Activated T-cell treated with anti-CD3 and anti-CD28 coated beads for 1 hour (primary cell): ENCODE data around the gene ANAPC10.
"Not testable (repeated sequence)": the region's sequence is repeated elsewhere in the genome, so short reads cannot be mapped to it uniquely, and the experiment has no call there.

Experiments used
- DNase-seq: peaks from one replicate; pipeline ENCODE4 v3.0.0-alpha.2; 2020; ENCODE audit warnings: low read depth

ANAPC10 gene

DNA sequence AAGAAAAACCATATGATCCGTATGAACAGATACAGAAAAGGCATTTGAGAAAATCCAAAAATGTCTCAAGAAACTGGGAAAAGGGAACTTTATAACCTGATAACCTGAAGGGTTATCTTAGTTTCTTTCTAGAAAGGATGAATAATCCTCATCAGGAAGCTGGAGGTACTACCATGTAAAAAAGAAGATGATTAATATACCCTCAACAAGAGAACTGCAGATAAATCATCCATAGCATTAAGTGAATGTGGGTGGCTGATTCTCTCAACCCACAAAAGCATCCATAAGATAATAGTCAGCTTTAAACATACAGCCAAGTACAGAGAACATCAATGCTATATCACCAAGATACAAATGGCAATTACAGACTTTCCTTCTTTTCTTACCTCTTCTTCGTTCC is 26.4 kb downstream of the ANAPC10 start:
- no peak for DNase-seq

- DNase-seq: no peak
These were observed 28.6 kb downstream of the ANAPC10 start for GRCh38 chr4:145069361-145069760.

GRCh38 chr4:145066063-145066501 is 31.9 kb downstream of the ANAPC10 start:
- DNase-seq: no peak

DNA sequence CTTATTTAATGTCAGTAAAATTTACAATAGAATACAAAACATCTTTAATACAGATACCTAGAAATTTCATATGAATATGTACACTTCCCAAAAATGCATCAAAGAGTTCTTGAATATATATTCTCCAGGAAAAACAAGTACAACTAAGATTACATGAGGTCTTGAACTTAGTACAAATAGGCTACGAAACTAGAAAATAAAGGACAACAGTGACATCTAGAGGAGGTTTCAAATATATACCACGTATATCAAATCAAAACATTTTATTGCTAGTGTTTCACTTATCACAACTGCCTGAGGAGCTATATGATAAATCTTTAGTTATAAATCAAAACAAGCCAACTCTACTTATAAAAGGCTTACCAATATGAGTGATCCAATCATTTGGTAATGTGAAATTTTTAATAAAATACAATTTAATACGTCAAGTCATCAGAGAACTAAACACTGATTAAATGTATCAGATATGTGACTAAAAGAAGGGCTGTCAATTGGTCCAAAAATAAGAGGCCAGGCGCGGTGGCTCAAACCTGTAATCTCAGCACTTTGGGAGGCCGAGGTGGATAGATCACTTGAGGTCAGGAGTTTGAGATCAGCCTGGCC is 36.6 kb downstream of the ANAPC10 start:
- no peak for DNase-seq

GRCh38 chr4:145058256-145058655 is 39.7 kb downstream of the ANAPC10 start:
- no peak for DNase-seq

GRCh38 chr4:145056325-145057130 is 41.5 kb downstream of the ANAPC10 start:
- no peak for DNase-seq

GRCh38 chr4:145055533-145056257 is 42.3 kb downstream of the ANAPC10 start:
- no peak for DNase-seq

GRCh38 chr4:145049241-145049640 is 48.8 kb downstream of the ANAPC10 start:
- DNase-seq: no peak

DNA sequence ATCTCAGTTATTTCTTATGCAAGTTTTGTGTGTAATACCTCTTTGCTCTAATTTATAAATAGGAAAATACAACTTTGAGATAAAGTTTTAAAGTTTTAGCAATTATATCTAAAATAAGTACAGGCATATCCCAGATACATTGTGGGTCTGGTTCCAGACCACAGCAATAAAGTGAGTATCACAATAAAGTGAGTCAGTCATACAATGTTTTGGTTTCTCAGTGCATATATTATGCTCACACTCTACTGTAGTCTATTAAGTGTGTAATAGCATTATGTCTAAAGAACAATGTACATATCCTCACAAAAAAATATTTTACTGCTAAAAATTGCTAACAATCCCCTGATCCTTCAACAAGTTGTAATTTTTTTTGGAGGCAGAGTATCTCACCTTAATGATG is 49.2 kb downstream of the ANAPC10 start:
- DNase-seq: no peak

- no peak for DNase-seq
These were observed 50.8 kb downstream of the ANAPC10 start for GRCh38 chr4:145047151-145047550.

DNA sequence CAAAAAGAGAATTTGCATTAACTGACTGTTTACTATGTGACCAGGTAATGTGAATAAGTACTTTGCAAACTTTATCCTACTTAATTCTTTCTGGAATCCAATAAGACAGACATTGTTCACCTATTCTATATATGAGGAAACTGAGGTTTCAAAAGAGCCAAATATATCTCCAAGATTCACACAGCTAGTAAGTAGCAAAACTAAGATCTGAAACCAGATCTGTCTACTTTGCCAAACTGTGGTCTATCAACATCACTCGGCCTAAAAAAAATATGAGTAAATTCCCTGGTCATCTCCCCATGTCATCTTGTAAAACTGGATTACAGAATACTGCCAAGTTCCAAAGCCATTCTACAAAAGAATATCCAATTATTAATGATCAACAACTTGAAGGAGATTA is 52.8 kb downstream of the ANAPC10 start:
- DNase-seq: no peak

DNA sequence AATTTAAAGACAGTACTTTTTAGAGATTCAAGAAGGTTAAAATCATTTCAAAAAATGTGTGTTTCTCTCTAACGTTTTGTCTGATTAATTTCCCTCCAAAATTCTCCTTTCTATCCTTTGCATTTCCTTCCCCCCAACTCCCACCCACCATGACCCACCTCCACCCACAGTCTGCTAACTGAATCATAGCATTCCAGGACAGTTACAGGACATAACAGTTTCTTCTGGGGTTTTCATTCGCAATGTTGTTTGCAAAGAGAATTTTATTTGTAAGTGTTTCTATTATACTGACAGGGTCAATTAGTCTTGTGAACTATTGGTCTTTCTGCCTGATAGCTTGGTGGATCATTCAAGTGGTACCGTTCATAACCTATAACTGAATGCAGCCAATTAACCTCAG is 53.7 kb downstream of the ANAPC10 start:
- DNase-seq: no peak

DNA sequence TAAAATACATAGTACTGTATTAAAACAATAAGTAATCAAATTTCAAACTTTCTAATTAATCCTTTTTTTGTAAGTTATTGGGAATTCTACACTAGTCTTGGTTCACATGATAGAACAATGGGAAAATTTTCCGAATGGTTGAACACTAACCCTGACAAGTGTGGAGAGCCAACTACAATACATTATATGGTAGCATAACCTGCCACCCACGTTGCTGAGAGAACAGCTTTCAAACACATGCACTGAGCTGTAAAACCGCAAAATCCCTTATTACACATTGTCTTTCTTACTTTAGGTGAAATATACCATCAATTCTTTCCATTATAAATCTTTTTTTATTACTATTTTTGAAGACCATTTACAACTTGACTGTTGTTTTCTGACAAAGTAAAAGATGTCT is 54.7 kb downstream of the ANAPC10 start:
- no peak for DNase-seq

GRCh38 chr4:145042601-145043285 is 55.3 kb downstream of the ANAPC10 start:
- no peak for DNase-seq

GRCh38 chr4:145041378-145041777 is 56.6 kb downstream of the ANAPC10 start:
- DNase-seq: no peak

DNA sequence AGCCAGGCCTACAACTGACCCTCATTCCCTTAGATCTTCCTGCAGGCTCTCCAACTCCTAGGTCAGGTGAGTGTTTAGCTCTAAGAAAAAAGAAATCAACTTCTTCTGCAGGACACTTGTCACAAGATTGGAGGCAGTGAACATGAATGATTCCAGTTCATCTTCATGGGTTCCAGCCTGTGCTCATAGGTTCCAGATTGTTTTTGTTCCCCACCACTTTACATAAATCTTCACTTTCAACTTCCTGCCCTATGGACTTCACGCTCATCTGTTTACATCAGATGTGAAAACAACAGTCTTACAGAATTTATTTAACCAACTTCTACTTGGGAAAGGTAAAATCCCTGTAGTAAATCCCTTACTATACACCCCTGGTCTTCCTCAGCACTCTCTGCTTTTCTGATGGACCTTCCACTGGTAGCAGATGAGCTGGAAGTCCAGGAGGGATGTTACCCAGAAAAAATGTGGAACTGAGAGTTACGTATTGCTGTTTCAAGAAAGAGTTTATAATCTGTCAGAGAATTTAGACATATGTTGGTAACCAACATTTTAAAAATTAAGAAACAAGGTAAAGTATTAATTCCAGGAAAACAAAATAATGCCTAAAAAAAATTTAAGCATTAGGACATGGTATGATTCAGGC is 62.4 kb downstream of the ANAPC10 start:
- no peak for DNase-seq

DNA sequence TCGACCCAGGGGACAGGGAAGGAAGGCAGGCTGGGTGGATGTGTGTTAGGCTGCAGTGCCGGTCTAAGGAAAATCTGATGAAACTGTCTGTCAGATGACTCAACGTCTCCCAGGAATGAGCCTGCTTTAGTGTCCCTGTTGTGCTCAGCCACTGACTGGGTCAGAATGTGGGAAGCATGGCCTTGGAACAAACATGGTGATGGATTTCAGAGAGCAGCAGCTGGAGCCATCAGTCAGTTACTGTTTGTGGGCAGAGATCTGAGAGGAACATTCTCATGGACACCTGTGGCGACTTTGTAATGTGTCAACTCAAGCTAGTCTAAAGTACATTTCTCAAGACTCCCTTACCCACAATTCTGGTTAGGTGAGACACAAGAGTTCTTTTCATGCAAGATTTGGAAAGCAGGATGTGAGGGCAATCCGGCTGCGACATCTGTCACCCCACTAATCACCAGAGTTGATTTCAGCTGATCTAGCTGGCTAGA is 63.2 kb downstream of the ANAPC10 start:
- no peak for DNase-seq

DNA sequence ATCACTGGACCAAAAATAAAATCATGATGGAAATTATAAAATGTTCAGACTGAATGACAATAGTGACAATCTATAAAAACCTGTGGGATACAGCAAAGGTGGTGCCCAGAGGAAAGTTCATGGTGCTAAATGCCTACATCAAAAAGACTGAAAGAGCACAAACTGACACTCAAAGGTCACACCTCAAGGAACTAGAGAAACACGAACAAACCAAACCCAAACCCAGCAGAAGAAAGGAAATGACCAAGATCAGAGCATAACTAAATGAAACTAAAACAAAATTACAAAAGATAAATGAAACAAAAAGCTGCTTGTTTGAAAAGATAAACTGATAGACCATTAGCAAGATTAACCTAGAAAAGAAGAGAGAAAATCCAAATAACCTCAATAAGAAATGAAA is 78.7 kb downstream of the ANAPC10 start:
- DNase-seq: no peak

DNA sequence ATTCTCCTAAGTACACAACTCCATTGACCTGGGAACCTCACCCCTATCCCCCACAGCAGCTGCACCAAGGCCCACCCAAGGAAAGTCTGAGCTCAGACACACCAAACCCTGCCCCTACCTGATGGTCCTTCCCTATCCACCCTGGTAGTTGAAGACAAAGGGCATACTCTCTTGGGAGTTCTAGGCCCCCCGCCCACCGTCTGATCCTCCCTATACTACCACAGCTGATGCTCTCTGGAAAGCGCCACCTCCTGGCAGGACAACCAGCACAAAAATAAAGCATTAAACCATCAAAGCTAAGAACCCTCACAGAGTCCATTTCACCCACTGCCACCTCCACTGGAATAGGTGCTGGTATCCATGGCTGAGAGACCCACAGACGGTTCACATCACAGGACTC is 83.6 kb downstream of the ANAPC10 start:
- DNase-seq: no peak

- DNase-seq: no peak
These were observed 85.2 kb downstream of the ANAPC10 start for GRCh38 chr4:145012841-145013240.

GRCh38 chr4:145011636-145012035 is 86.4 kb downstream of the ANAPC10 start:
- no peak for DNase-seq

GRCh38 chr4:145010315-145010714 is 87.7 kb downstream of the ANAPC10 start:
- DNase-seq: not testable (repeated sequence)
